RKO (cell line): ENCODE measurements around the gene HPN.
"Not testable (repeated sequence)": the region's sequence is repeated elsewhere in the genome, so short reads cannot be mapped to it uniquely, and the experiment has no call there.

ENCODE experiments used
- DNase-seq: peaks from one replicate; pipeline ENCODE4 v3.0.0-alpha.2; 2016; ENCODE audit warnings: low spot score

HPN gene

GRCh38 chr19:35041548-35042055 is at the start of gene HPN:
Gene HPN (plus strand): TSS chr19:35041721. CDS start chr19:35042507, 786 bp downstream.
- DNase-seq, result no peak

GRCh38 chr19:34992582-34992981 is 48.9 kb upstream of the HPN start:
- DNase-seq, result not testable (repeated sequence)

- DNase-seq, result no peak
Measured at GRCh38 chr19:34994286-34994642, 47.3 kb upstream of the HPN start.

- no peak for DNase-seq
Measured at GRCh38 chr19:34994643-34995541, 46.6 kb upstream of the HPN start.

DNA sequence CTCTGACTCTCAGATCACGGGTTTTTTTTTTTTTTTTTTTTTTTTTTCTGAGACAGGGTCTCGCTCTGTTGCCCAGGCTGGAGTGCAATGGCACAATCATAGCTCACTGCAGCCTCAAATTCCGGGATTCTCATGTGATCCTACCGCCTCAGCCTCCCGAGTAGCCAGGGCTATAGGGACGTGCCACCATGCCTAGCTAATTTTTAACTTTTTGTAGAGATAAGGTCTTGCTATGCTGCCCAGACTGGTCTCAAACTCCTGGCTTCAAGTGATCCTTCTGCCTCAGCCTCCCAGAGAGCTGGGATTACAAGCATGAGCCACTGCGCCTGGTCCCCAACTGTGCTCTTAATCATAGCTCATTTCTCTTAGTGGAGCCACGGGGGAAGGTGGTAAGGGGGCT is 46.0 kb upstream of the HPN start:
- no peak for DNase-seq

DNA sequence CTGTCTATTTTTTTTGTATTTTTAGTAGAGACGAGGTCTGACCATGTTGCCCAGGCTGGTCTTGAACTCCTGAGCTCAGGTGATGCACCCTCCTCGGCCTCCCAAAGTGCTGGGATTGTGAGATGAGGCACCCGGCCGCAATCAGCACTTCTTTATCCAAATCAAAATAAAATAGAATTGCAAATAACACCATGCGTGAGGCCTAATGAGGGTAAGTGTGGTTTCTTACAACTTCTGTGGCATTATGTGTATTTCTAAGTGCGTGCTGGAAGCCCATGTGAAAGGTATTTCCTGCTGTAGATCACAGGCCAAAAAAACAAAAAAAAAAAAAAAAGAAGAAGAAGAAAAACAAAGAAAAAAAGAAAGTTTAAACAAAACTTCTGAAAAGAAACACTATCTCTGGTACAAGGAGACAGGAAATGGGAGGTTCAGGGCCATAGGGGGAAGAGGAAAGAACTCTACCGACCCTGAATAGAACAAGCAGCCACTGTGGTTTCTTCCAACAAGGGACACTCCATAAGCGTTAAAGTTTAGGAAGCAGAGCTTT is 44.4 kb upstream of the HPN start:
- no peak for DNase-seq

GRCh38 chr19:34998224-34998623 is 43.3 kb upstream of the HPN start:
- DNase-seq, result not testable (repeated sequence)

DNA sequence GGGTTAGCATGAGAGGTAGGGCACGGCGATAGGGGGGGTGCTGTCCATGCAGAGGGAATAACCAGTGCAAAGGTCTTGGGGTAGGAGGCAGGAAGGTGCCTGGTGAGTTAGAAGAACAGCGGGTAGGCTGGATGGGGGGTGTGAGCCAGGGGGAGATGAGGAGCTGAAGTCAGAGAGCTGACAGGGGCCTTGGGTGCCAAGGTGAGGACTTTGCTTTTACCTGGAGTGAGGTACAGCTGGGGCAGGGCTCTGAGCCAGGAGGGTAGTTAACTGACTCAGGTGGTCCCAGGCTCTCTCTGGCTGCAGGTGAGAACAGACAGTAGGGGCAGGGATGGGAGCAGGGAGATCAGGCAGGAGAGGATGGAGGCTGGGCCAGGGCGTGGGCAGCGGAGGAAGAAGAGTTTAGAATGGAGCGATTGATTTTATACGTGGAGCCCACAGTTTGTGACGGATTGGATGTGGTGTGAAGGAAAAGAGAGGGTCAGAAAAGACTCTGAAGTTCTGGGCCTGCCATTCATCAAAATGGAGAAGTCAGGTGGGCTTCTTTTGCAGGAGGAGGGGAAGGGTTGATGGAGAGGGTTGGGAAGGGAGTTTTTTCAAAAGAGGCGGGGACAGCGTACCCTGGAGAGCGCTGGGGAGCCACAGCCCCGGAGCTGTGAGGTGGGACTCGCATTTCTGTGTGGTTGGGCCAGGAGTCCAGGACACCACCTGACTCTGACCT is 42.6 kb upstream of the HPN start:
- no peak for DNase-seq

DNA sequence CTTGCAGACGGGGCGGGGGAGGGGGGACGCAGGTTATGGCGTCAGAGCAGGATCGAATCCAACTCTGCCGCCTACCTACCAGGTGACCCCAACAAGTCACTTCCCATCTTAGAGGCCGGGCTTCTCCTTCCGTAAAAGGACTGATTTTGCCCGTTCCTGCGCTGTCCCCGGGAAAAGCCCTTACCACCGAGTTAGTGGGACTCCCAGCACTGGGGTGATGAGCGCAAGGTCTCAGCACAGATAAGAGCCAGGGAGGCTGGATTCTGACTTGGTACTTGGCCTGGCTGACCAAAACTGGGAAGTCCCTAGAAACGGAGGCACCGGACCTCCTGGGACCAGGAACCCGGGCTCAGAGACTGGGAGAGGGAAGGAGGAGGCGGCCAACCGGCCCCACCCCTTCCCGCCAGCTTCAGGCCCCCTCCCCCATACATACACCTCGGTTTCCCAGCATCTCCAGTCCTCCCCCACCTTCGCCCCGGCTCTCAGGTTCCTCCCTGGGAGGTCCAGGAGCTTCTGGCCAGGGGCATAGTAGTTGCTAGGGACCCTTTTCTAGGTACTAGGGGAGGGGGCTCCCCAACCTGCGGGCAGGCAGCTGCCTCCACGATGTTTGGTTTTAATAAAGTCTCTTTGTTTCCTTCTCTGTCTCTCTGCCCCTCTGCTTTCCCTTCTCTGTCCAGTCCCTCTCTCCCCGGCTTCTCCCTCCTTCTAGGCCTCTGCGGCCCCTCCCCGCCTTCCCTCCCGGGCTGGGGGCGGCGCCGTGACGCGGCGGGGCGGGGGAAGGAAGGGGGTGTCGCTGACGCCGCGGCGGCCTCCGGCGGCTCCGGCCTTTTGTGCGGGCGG is 41.8 kb upstream of the HPN start, which contains the start of gene GRAMD1A:
TSS of gene GRAMD1A (plus strand) at position 826 of the 840 bp plus-strand sequence. CDS start 156 bp downstream, outside the sequence.
- DNase-seq, result peak; percentile 75

DNA sequence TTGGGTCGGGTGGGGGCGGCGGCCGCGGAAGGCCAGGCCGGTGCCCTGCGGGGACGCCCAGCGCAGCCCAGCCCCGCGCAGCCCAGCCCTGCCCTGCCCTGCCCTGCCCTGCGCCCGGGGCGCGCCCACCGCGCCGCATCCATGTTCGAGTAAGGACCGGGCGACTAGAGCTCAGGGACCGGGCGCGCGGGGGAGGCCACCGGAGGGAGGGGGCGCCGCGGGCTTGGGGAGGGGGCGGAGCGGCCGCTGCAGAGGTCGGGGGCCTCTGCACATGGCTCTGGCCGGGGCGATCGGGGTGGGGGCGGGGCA is 41.2 kb upstream of the HPN start:
- DNase-seq, result no peak

- DNase-seq, result peak; percentile 55
Measured at GRCh38 chr19:35000647-35001501, 40.6 kb upstream of the HPN start.

- no peak for DNase-seq
Measured at GRCh38 chr19:35002037-35002535, 39.4 kb upstream of the HPN start.

GRCh38 chr19:35004517-35005255 is 36.8 kb upstream of the HPN start:
- DNase-seq, result no peak

GRCh38 chr19:35005256-35005977 is 36.1 kb upstream of the HPN start:
- DNase-seq, result no peak

GRCh38 chr19:35006007-35006341 is 35.5 kb upstream of the HPN start:
- not testable (repeated sequence) for DNase-seq

GRCh38 chr19:35006342-35006998 is 35.1 kb upstream of the HPN start:
- DNase-seq, result no peak

DNA sequence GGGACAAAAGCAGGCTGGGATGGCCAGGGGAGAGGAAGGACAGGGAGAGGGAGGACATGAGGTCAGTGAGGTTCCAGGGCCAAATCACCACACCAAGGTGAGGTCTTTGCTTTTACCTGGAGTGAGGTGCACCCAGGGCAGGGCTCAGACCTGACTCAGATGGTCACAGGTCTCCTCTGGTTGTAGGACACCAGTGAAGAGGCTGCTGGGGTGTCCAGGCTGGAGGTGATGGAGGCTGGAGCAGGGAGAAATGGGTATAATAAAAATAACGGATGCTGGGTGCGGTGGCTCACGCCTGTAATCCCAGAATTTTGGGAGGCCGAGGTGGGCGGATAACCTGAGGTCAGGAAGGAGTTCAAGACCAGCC is 34.5 kb upstream of the HPN start:
- DNase-seq, result no peak

DNA sequence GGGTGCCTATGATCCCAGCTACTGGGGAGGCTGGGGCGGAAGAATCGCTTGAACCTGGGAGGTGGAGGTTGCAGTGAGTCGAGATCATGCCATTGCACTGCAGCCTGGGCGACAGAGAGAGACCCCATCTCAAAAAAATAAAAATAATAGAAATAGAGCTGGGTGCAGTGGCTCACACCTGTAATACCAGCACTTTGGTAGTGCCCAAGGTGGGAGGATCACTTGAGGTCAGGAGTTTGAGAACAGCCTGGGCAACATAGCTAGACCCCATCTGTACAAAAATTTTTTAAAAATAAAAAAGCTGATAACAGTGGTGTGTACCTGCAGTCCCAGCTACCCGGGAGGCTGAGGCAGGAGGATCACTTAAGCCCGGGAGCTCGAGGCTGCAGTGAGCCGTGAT is 34.1 kb upstream of the HPN start:
- not testable (repeated sequence) for DNase-seq

DNA sequence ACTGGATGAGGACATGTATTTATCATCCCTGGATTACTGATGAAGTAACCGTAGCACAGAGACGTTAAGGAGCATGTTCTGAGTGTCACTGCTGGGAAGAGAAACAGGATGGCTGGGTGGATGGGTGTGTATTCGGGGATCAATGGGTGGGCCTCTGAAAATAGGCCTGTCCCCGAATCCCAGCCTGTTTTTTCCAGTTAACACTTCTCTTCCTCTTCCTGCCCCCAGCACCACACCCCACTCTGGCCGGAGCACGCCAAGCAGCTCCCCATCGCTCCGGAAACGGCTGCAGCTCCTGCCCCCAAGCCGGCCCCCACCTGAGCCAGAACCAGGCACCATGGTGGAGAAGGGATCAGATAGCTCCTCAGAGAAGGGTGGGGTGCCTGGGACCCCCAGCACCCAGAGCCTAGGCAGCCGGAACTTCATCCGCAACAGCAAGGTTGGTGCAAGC is 32.6 kb upstream of the HPN start:
- no peak for DNase-seq
